DND-41 (cell line): ENCODE measurements around the gene AJM1.

Experiments used
- CTCF ChIP-seq: IDR thresholded peaks from 2 replicates; pipeline ENCODE4 v1.5.1; 2012; ENCODE audit warnings: borderline replicate concordance, low read length, moderate library complexity, mild to moderate bottlenecking; ENCODE audit not compliant: poor library complexity, severe bottlenecking; ENCODE audit errors: extremely low read depth
- EZH2 ChIP-seq: IDR thresholded peaks from 3 replicates; pipeline ENCODE4 v1.6.1; 2012; ENCODE audit warnings: borderline replicate concordance, low read depth, mild to moderate bottlenecking, moderate library complexity, low read length, inconsistent platforms; ENCODE audit not compliant: severe bottlenecking

GRCh38 chr9:136861874-136862457 is 19.7 kb downstream of the AJM1 start:
- TF ChIP-seq CTCF (no peak), EZH2 (no peak)
